Stimulated activated CD8-positive, alpha-beta memory T cell treated with anti-CD3 and anti-CD28 coated beads, Interleukin-7, amount 100 ng/mL, for 24 hours (primary cell): ENCODE results near the gene TMEM270.

ENCODE experiments used
- DNase-seq: peaks from one replicate; pipeline ENCODE4 v3.0.0-alpha.2; 2020; ENCODE audit warnings: low read depth

Gene TMEM270

DNA sequence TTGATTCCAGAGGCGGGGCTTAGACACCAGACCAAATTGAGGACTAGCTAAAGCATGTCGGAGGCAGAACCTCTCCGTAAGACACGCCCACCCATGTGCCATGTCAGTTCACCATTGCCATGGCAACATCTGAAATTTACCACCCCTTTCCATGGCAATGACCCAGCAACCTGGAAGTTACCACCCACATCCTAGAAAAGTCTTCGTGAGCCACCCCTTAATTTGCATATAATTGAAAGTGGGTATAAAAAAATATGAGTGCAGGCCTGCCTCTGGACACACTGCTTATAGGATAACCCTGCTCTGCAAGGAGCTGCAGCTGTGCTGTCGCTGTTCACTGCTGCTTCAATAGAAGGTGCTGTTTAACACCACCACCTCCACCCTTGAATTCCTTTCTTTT lies 28.0 kb downstream of the TMEM270 start:
- no peak for DNase-seq

GRCh38 chr7:73890555-73891147 lies 29.7 kb downstream of the TMEM270 start:
- DNase-seq, result no peak

DNA sequence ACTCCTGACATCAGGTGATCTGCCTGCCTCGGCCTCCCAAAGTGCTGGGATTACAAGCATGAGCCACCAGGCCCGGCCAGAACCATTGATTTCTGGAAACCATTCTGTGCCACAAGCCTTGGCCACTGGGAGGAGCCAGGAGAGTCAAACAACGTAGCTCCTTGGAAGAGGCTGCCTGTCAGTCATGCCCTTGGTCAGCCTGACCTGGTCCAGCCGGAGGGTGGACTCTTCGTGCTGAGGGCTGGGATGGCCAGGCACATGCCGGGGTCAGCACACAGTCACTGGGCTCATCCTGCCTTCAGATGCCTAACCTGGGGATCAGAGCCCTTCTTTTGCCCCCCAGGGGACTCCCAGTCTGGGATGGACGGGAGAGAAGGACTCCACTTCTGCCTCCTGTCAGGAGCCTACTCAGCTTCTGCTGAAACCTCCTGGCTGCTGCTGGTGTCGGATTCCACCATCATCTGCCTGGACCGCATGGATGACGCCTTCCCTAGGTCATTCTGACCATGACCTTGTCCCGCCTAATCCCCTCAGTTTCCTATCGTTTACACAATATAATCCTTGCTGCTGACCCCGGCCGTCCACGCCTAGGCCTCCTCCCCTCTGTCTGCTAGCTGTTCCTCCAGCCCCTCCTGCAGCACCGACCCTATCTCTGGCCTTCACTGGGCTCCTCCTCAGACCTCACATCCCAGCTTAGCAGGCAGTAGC lies 30.4 kb downstream of the TMEM270 start:
- DNase-seq, result no peak

- no peak for DNase-seq
Observed at GRCh38 chr7:73892003-73892999, 31.3 kb downstream of the TMEM270 start.

DNA sequence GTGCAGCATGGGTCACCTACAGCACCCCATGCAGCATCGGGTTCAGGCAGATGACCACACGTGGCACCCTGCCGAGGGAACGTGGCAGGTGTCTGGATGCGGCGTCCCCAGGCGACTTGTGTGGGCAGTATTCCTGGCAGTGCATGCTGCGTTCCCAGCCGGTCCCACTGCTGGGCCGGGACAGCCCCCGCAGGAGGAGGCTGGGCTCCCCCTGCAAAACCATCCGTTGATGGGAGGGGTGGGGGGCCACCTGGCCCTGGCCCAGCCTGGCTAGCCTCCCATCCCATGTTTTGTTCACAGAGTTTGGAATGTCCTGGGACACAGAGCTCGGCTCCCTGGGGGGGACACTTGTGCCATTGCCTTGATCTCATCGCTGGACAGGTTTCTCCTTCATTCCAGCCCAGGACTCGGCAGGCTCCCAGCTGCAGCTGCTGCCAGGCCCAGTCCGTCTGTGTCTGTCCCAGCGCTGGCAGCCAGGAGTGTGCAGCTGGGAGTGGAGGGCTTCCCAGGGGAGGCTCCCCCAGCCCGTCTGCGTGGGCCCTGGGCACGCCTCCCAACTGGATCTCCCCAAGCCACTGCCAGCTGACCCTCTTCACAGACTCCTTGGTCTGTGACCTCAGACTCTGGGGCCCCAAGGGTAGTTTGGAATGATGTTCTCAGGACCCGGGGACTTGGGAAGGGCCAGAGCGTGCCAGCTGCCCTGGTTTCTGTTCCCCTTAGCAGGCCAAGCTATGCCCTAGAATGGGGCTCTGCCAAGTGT lies 32.6 kb downstream of the TMEM270 start:
- no peak for DNase-seq

GRCh38 chr7:73894166-73894565 lies 33.2 kb downstream of the TMEM270 start:
- DNase-seq, result no peak

DNA sequence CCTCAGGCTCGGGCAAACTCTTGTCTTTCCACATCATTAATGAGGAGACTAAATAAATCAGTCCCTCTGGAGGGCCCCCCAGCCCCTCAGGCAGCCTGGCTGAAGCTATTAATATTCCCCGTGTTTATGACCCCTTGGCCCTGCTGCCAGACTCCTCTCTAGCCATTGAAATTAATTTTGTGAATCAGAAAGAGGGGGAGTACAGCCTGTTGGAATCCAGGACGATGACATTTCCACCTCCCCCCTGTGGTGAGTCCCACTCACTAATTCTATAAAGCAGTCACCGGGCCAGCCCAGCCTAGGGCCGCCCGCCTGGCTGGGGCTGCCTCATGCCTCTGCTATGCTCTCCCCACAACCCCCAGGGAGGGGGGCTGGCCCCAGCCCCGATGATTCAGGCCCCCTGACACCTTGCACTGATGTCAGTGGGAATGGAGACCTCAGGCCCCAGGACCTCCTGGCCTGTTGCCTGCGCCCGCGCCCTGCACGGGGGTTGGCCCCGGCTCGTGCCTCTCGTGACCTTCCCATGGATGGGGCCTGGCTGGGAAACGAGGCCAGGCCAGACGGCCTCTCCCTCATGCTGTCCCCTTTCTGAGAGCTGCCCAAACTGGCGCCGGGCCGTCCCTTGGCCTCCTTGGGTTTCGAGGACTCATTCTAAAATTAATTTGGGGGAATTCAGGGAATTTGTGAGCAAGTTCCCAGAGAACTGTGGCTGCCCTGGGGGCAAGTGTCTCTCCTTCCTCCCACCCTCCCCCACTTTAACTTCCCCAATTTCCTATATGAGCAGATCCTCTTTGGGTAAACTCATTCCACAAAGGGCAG lies 34.0 kb downstream of the TMEM270 start:
- no peak for DNase-seq

GRCh38 chr7:73895626-73896025 lies 34.7 kb downstream of the TMEM270 start:
- no peak for DNase-seq

GRCh38 chr7:73896454-73896853 lies 35.5 kb downstream of the TMEM270 start:
- no peak for DNase-seq

- DNase-seq, result no peak
Observed at GRCh38 chr7:73899731-73900142, 38.8 kb downstream of the TMEM270 start.

DNA sequence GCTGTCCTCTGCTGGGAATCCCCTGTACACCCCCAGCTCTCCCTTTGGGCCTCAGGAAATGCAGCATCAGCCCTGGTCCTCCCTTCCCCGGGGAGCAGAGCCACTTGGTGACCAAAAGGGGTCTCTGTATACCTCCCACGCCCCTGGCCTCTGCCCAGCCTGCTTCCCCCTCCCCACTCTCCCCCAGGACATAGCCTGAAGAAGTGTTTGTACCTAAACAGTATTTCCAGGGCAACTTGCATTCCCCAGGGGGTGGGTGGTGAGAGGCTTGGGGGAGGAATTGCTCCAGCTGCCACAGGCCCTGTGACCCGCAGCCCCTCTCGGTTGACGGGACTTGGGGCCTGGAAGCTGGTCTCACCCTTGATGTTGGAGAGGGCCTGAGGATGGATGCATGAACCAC lies 39.3 kb downstream of the TMEM270 start:
- DNase-seq, result no peak

DNA sequence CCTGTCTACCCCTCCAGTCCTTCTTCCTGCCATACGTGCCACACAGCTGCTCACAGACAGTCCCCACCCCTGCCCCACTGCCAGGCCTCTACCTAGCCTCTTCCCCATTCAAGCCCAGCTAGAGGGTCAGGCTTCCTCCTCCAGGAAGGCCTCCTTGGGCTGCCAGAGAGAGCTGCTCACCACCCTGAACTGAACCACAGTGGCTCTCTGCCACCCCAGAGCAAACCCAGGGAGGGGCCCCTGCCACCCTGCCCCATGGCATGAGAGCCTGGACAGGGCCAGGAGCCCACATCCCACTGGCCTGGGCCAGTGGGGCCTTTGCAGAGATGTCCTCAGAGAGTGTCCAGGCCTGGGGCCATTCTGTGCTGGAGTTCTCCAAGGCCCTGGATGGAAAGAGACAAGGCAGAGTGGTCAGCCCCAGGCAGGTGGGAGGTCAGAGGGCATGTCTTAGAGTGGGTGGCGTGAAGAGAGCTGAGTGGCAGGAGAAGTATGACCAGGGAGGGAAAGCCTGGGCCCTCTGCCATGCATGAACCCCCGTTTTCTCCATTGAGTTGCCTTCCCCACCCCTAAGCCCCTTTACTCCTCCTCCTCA lies 40.4 kb downstream of the TMEM270 start:
- no peak for DNase-seq

GRCh38 chr7:73901823-73902597 lies 41.1 kb downstream of the TMEM270 start:
- no peak for DNase-seq

GRCh38 chr7:73903321-73904218 lies 42.6 kb downstream of the TMEM270 start:
- no peak for DNase-seq

DNA sequence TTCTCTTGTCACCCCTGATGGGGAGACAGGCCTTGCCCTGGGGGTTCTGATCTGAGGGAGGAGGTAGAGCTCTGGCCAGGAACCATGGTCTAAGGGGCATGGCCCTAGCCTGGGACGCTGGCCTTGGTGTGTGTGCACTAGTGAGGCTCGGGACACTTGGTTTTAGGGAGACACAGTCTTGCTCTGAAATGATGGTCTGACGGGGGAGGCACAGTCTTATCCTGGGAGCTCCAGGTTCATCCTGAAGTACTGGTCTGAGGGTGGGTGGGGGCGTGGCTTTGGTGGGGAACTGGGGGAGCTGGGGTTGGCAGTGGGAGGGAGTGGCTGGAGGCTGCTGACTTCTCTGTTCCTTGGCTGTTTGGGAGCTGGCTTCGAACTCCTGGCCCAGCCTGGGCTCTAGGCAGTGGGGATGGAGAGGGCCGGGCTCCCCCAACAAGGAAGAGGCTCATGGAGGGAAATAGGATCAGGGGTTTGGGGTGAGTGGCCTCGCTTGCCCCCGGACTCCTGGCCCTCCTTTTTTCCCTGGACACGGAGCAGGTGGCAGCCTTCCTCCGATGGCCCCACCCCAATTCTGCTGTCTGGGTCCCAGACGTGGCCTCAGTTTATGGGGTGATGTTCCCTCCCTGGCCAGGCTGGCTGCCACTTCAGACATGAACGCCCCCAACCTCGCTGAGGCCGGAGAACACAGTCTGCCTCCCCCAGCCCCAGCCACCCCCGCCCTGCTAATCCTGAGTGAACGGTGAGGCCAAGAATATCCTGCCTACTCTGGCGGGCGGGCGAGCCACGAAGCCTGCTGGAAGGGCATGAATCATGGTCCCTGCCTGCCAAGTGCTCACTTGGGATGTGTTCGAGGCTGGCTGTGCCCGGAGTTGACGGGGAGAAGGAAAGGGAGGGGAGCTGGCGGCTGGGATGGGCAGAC lies 43.5 kb downstream of the TMEM270 start:
- no peak for DNase-seq

- no peak for DNase-seq
Observed at GRCh38 chr7:73905360-73905759, 44.4 kb downstream of the TMEM270 start.

GRCh38 chr7:73906874-73907273 lies 45.9 kb downstream of the TMEM270 start:
- no peak for DNase-seq
